Ramos (cell line): ENCODE results near the gene BCL11A.

Source experiments
- in situ Hi-C: fragments of 300-500 bp; cut with MboI; formaldehyde crosslinking; loops from one replicate; pipeline ENCODE4 v1.14.3; 2022; ENCODE audit warnings: low sequenced_read_pairs; ENCODE audit not compliant: unreplicated experiment

BCL11A gene

DNA sequence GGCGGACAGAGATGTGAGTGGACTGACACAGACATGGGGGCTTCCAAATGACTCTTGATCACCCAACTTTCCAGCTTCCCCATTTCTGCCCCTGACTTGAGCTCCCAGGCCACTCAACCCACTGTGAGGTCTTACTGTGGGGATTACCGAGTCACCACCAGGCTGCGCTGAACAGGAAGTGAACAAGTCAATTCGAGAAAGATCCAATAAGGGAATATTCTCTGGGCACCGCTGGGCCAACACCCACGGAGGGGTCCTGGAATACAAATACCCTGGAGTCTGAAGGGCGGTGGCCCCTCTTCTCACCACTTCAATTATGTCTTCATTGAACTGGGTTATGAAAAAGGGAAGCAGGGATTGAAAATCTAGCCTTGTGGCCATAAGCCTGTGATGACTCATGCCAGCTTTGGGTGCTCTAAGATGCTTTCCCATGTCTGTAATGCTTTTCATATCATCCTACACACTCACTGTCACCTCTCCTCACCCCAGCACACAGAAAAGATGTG, 37.7 kb downstream of the BCL11A start:
- in situ Hi-C loops: no loop called here

DNA sequence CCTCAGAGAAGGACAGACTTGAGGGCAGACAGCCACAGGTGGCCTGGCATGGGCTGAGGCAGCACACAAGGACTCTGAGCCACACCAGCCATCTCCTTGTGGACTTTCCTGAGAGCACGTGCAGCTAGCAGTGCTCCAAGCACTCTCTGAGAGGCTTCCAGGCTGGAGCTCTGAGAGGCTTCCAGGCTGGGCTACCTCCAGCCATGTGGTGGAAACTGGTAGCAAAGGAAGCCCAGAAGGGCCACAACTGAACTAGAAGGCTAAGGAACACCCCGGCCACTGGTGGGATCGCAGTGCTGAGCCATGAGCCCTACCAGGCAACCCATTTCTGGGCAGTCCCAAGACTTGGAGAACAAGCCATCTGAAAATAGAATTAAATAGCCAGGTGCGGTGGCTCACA, 39.5 kb downstream of the BCL11A start:
- in situ Hi-C loops: no loop called here

DNA sequence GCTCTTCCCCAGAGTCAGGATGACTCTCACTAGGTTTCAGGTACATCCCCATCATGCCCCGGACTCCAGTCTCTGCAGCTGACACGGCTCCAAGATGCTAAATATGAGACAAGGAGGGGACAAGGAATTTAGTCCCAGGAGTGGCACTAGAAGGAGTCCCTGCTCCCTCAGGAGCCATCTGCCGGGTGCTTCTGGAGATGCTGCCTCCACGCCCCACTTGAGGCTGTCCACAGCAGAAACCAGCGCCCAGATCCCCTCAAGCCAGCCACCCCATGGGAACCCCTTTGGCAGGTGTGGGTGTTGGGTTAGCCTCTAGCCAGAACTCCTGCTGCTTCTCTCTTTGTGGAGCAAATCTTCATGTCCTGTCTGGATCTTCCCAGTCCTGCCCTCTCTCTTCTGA, 40.3 kb downstream of the BCL11A start:
- in situ Hi-C loops: no loop called here

DNA sequence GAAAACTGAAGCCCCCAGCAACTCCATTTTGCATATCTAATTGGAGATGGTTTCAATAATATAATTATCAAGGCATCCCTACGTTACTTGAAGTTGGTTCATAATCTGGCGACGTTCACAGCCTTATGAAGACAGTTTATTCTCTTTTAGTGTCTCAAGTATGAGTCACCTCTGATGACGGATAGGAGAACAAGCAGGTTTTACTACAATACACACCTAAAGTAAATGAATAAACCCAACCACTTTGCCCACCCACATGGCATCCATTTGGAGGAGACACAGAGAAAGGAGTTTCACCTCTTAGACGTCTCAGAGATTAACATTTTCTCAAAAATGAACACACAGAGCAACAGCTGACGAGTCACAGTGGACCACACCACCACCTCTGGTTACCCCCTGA, 40.8 kb downstream of the BCL11A start:
- in situ Hi-C loops: no loop called here

DNA sequence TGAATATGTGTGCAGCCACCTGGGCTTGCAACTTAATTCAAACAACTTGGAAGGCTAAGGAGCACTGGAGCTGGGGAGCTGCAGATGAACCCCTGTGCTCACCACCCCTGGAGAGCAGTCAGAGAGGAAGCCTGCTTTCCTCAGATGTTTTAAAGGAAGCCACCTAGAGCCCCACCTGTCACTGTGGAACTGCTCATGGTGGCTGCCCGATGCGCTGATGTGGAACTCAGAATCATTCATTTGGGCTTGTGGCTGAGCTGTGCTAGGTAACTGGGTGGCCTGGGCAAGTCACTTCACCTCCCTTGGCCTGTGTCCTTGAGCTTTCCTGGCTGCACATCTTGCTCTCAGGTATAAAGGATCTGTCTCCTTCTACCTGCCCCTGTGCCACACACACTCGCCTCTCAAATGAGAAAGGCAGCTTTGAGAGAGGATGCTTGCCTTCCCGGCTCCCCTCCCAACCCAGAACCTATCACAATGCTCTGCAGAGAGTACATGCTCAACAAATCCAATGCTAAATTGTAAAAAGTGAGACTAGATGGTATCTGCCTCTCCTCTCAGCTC, 41.3 kb downstream of the BCL11A start:
- in situ Hi-C loops: no loop called here

DNA sequence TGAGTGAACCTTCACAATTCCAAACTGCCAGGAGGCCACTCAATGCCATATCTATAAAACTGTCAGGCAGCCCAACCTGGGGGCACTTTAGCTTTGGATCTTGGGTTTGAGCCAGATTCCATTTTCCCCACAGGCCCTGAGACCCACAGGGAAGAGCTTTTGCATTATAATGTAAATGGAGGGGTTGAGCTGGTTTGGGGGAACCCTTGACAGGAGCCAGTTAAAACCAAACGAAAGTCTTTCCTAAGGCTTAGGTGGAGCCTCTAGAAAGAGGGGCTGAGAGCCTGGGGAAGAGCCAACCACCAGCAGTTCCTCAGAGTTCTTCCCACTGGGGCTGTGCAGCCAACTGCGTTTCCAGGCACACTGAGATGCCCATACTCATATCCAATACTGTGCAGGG, 42.7 kb downstream of the BCL11A start:
- in situ Hi-C loops: no loop called here

DNA sequence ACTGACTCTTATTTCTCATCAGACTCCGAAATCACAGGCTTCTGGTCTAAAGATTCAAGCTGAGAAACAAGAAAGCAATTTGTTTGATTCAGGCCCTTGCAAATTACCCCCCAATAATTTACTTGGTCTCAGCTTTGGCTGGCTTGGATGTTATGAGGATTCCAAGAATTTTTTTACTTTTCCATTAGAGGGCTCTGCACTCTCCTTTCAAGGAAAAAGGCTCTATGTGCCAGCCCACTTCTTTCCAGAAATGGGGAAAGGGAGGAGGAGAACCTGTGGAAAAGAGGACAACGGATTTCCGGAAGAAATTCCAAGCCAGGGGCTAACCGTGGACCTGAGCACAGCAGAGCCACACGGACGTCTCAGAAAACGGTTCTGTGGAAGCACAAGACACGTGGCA, 44.4 kb downstream of the BCL11A start:
- in situ Hi-C loops: no loop called here

DNA sequence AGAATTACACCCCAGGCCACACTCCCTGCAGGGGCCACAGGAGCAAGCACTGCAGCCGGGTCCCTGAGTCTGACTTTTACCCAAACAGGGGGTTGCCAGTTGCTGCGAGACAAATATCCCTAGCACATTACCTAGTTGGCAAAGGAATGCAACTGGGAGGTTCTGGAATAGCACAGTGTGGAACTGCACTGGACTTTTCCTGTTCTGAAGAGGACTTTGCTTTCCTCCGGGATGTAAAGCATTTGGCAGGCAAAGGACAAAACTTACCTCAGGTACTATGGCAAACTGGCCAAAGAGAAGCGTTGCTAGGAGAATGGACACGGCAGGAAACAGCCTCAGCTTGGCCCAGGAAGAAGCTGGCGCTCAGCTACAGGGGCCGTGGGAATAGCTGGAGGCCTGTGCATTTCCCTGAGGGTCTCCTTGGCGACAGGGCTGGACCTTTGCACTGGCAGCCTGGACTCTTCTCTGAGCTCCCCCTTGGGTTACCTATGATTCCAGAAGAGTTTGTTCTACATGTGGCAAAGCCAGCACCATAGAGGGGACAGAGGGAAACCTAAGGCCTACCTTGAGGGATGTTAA, 45.0 kb downstream of the BCL11A start:
- in situ Hi-C loops: no loop called here

DNA sequence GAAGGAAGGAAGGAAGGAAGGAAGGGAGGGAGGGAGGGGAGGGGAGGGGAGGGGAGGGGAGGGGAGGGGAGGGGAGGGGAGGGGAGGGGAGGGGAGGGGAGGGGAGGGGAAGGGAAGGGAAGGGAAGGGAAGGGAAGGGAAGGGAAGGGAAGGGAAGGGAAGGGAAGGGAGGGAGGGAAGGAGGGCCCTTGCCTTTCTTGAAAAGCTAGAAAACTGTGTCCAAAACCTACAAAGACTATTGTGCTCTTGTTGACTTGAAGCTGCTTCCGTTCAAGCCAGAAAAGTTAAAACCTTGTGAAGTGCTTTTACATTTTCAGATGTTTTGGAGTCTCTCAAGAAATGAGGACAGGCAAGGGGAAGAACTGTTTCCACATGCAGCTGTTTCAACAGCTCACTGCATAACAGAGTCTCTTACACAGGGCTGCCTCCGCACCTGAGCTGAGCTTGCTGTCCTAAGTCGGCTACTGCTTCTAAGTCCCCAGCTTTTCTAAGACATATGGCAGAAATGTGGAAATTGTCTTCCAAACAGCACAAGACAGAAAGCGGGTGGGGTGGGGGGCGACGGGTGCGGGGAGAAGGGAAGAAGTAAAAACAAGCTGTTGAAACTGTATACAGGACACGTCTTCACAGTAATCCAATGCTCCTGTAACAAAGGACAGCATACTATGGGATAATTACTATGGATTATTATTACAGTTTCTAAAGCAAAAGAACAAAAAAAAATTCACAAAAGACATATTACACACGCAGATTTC, 46.1 kb downstream of the BCL11A start:
- in situ Hi-C loops: no loop called here

DNA sequence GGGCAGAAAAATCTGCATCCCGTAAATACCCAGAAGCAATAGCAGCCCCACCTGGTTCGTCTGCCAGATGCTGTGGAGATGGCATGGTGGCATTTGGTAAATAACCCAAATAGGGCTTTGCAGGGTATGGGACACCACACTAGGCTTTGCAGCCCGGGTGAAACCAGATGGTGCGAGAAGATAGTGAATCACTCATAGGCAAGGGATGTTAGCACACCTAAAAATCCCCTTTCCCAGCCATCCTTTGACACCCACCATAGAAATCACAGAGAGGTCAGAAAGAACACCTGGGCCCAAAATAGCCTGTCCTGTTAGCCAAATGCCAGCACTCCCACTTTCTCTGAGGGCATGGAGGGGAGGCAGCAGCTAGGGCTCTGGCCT, 47.6 kb downstream of the BCL11A start:
- in situ Hi-C loops: no loop called here

DNA sequence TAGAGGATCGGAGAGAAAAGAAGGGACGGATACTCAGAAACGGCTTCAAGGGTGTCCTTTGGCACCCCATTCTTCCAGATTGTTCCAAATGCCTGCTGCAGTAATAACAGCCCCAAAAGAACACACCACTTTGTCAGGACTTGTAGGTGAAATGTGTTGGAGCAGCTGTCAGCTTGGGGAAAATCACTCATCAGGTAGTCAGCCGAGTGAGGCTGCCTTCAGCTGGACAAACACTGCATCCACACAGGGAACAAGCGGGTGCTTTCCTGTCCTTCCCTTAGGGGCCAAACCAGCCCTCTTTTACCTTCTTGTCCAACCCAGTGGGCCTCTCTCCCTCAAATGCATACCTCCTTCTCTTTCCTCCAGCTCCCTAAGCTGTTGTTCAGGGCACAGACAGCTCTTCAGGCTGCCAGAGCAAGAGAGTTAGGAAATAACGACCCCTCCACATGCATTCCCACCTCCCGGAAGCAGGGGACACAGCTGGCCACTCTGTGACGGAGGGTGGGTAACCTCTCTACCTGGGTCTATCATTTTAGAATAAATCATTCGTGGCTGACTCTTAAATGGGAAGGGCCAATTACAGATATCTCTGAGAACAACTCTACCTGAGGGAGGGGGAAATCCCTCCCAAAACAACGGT, 48.1 kb downstream of the BCL11A start:
- in situ Hi-C loops: no loop called here

DNA sequence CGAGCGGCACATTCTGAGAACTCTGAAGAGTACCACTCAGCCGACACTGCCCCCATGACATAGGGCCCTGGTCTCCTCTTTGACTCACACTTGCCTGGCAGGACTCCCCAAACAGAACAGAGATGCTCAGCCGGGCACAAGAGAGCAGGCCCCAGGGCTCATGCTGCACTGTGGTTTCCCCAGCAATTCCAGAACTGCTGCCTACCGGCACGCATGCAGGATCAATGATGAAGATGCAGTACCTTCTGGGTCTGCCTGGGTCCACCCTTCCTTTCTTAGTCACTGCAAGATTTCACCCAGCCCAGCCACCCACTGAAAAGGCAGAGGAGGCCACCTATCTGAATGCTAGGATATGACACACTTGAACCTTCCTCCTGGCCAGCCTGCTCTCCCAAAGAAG, 49.4 kb downstream of the BCL11A start:
- in situ Hi-C loops: no loop called here

DNA sequence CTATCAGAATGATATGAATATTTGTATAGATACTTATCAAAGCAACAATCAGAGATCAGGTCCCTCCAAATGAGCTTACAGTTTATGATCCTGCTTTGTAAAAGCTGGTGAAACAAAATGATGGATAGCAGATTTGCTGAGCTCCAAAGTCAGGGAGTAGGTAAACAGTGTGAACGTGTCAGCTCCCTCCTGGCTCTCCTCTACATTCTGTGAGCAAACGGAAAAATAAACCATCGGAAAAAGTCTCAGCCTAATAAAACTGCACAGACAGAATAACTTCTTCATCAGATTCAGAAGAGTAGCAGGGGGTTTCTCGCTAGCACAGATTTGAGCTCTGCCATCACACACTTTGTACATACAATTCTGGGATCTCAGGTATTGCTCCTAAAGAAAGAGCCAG, 51.3 kb downstream of the BCL11A start:
- in situ Hi-C loops: no loop called here

DNA sequence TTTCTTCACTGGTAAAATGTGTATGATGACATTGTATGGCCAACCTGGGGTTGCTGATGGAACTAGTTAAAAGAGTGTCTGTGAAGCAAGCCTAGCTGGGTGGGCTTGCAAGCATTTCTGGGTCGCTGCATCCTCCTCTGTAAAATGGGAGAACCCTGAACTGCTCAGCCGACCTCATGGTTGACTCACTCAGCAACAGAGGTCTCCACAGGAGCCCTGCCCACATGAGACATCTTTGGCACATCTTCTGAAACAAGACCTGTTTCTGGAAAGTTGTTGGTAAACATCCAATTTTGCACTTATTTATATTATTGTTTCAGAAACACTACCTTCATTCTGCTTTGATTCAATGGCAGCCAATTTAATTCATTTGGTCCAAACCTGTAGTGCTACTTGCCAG, 52.6 kb downstream of the BCL11A start:
- in situ Hi-C loops: no loop called here

DNA sequence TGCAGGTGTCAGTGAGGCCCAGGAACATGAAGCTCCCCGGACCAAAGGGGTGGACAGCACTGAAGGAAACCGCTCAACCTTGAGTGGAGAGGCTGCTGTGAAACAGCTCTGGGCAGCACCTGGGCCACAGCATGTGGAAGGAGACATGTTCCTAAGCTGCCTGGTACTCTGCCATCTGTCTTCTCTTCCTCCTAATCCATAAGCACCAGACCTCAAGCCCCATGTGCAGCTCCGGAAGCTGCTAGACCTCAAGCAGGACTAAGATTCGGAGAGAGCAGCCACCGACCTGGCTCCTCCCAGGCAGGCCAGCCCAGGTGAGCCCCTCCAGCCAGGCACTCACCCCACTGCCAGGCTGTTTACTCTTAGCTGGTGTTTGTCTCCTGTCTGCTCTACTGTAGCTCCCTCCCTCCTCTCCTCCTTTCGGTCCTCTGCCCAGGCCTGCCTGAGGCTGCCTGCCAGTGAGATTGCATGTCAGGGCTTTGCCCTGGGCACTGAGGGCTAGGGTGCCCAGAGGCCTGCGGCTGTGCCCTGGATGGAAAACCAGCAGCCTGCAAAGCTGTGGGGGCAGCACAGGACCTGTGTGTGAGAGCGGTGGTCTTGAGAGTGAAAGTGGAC, 53.7 kb downstream of the BCL11A start:
- in situ Hi-C loops: no loop called here

DNA sequence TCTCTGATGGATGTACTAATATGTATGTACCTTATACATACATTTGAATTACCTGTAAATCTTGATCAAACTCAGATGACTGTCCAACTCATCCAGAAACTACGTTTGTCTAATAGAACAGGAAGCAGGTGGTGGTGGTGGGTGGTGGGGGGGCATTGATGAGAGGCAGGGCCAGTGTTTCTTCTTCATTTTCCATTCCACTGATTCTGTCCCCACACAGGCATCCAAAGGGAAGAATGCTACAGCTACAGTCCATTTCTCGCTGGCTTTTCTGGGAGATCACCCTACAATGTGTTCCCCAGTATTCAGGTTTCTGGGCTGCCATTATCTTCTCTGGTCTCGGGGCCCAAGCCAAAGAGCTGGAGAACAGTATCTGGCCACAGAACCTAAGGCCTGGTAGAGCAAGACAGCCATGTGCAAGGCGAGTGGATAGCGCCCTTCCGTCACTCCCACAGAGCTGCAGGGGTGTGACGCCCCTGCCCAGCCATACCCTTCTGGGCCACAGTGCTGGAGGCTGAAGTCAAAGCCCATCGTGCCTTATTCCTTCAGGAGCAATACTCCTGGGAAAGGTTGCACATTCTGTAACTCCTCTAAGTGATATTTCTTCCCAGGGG, 54.5 kb downstream of the BCL11A start:
- in situ Hi-C loops: no loop called here

DNA sequence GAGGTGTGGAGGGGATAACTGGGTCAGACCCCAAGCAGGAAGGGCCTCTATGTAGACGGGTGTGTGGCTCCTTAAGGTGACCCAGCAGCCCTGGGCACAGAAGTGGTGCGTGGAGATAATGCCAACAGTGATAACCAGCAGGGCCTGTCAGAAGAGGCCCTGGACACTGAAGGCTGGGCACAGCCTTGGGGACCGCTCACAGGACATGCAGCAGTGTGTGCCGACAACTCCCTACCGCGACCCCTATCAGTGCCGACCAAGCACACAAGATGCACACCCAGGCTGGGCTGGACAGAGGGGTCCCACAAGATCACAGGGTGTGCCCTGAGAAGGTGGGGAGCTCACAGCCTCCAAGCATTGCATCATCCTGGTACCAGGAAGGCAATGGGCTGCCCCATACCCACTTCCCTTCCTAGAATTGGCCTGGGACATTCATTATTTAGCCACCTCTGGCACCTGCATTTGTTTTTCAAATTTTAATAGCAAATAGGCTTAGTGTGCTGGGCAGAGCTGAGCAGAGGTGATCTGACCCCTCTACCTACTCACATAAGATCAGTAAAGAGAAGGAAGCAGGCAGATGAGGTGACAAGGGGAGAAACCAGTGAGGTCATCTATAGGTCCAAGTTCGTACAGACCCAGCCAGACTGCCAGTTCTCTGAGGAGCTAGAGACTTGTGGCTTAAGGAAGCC, 55.2 kb downstream of the BCL11A start:
- in situ Hi-C loops: no loop called here

DNA sequence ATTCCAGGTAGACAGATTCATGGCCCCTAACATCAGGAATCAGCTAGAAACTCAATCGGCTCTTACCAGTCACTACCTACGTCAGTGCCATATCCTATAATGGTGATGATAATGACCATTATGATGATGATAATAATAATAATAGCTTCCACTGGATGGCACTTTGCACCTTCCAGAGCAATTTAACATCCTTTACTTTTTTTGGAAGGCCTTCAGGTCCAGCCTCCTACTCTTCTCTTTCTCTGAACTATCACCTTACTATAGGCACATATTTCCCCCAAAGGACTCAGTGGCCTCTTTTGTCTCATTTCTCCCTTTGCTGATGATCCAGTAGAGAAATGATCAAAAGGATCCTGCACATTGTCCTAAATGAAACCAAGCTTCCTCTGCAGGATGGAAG, 56.0 kb downstream of the BCL11A start:
- in situ Hi-C loops: no loop called here

DNA sequence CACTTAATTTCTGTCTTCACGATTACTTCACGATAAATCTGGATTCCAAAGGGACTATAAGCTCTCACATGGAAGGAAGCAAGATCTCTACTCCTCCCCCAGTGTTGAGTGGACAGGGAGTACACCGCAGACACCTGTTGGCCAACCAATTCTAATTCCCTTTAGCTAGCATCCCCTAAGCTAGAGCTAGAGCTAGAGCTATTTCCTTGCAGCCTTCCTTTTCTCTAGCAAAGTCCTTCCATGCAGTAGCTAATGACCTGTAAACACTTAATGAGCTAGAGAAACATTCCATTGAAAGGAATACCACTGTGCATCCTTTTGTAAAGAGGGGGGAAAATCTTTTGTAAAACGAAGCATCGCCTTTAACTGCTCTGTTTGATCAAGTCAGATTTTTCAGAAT, 56.5 kb downstream of the BCL11A start:
- in situ Hi-C loops: no loop called here

DNA sequence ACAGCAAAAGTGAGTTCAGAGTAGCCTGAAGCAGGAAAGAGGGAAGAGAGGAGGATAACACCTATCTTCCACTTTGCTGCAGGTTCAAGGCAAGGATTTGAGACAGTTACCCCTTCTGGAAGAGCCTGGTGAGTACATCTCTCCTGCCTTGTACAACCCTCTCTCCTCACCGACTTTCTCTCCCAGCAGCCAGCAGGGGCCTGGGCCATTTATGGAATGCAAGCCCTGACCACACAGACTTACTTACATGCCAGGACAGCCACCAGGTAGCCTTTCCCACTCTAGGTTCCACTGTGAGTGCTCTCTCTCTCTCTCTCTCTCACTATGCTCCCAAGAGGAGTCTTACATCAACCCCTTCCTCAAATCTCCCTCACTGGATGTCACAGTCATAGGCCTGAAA, 57.0 kb downstream of the BCL11A start:
- in situ Hi-C loops: no loop called here
